Right ventricle myocardium inferior (tissue), 1 donor: ENCODE measurements around the gene TMOD1. TPM values are rescaled to one million over a fixed set of nuclear protein-coding genes. Genes with fewer than 3 reads are reported as not detected.
A peak's percentile ranks its signal among the peaks of the same experiment; 100 is the strongest.
"Not testable (repeated sequence)": the region's sequence is repeated elsewhere in the genome, so short reads cannot be mapped to it uniquely, and the experiment has no call there.

Experiments
- ATAC-seq: fragments of 200-7000 bp; cut with Tn5 transposase; one replicate; pipeline ENCODE4 v1.9.1; 2020; ENCODE audit warnings: mild to moderate bottlenecking, moderate library complexity
- DNase-seq: peaks from one replicate; pipeline ENCODE4 v3.0.0; 2021; ENCODE audit errors: missing footprints
- intact Hi-C: fragments of 100-400 bp; cut with DNase I; formaldehyde crosslinking; loops from one replicate; pipeline ENCODE4 v1.11.0; 2022
- total RNA-seq: library from RNA; stranded (reverse); fragmentation: NEBNext Ultra II Directional; extraction: Animal tissue kit (Norgen Biotek cat#: 25700); gene quantifications from one replicate; pipeline ENCODE4 v1.2.1, GENCODE V29; 2021
- donor health status: DM: no; HTN: yes; CAD: no; lungs with severe emphysema.

Gene TMOD1
- total RNA-seq, 1 donor from 2014 or later, result 192 TPM

- DNase-seq, result no peak
- ATAC-seq, result no peak
- intact Hi-C loops, result no loop called here
Observed at GRCh38 chr9:97491216-97491999, 10.1 kb upstream of the TMOD1 start.

GRCh38 chr9:97497558-97498375, 3.7 kb upstream of the TMOD1 start:
- not testable (repeated sequence) for ATAC-seq

GRCh38 chr9:97498846-97499245, 2.6 kb upstream of the TMOD1 start:
- intact Hi-C loops, ATAC-seq, DNase-seq: not testable (repeated sequence)

More at GRCh38 chr9:97497558-97498375, 3.7 kb upstream of the TMOD1 start:
- DNase-seq, intact Hi-C loops: not testable (repeated sequence)

- intact Hi-C loops, result no loop called here
- no peak for DNase-seq
- ATAC-seq, result no peak
Observed at GRCh38 chr9:97500263-97500662, 1.2 kb upstream of the TMOD1 start.

- DNase-seq (no peak), ATAC-seq (no peak)
- intact Hi-C loops, result loop anchor here (1.0 kb wide), 1 partner anchor 99 kb away; no protein-coding TSS in a partner anchor
Observed at GRCh38 chr9:97500765-97501176, 695 bp upstream of the TMOD1 start.

GRCh38 chr9:97501972-97502221, 431 bp downstream of the TMOD1 start:
- ATAC-seq (no peak), DNase-seq (no peak)
- intact Hi-C loops, result loop anchor here (1.0 to 2.0 kb wide), 3 partner anchors 27 to 97 kb away; no protein-coding TSS in a partner anchor

- intact Hi-C loops, result loop anchor here (2.0 kb wide), 2 partner anchors 26 to 54 kb away; no protein-coding TSS in a partner anchor
- ATAC-seq, result peak; percentile 33
- no peak for DNase-seq
Observed at GRCh38 chr9:97502222-97502983, 937 bp downstream of the TMOD1 start.

- no peak for ATAC-seq
- DNase-seq, result no peak
- intact Hi-C loops, result loop anchor here (2.0 kb wide), 2 partner anchors 26 to 54 kb away; no protein-coding TSS in a partner anchor
Observed at GRCh38 chr9:97502984-97503861, 1.8 kb downstream of the TMOD1 start.

GRCh38 chr9:97503862-97504210, 2.4 kb downstream of the TMOD1 start:
- intact Hi-C loops, result loop anchor here (2.0 kb wide), 2 partner anchors 25 to 53 kb away; no protein-coding TSS in a partner anchor
- ATAC-seq (no peak), DNase-seq (no peak)

GRCh38 chr9:97504381-97505216, 3.1 kb downstream of the TMOD1 start:
- intact Hi-C loops, result no loop called here
- no peak for ATAC-seq
- no peak for DNase-seq

- ATAC-seq, result no peak
- intact Hi-C loops, result no loop called here
- DNase-seq, result no peak
Observed at GRCh38 chr9:97505845-97506244, 4.4 kb downstream of the TMOD1 start.

GRCh38 chr9:97506306-97506705, 4.8 kb downstream of the TMOD1 start:
- no peak for ATAC-seq
- intact Hi-C loops, result no loop called here
- no peak for DNase-seq

GRCh38 chr9:97506787-97507186, 5.3 kb downstream of the TMOD1 start:
- ATAC-seq, result no peak

GRCh38 chr9:97507428-97507984, 6.0 kb downstream of the TMOD1 start:
- intact Hi-C loops, result no loop called here
- DNase-seq, result no peak
- ATAC-seq, result no peak

More at GRCh38 chr9:97506787-97507186, 5.3 kb downstream of the TMOD1 start:
- DNase-seq, result no peak
- intact Hi-C loops, result no loop called here

- intact Hi-C loops, result no loop called here
- no peak for DNase-seq
- ATAC-seq, result no peak
Observed at GRCh38 chr9:97508852-97509251, 7.4 kb downstream of the TMOD1 start.

GRCh38 chr9:97510797-97511654, 9.6 kb downstream of the TMOD1 start:
- intact Hi-C loops, result no loop called here
- ATAC-seq, result no peak
- no peak for DNase-seq
